ENCODE measurements around the gene FRMD8. TPM values are rescaled to one million over a fixed set of nuclear protein-coding genes. Genes with fewer than 3 reads are reported as not detected.

Gene FRMD8
- total and polyA plus RNA-seq, 9 of the 15 experiments (the other 6 are each of a cell fraction or from before 2014, with no cell fraction given) = 4.5 to 54.5 (median 15.8) TPM

DNA sequence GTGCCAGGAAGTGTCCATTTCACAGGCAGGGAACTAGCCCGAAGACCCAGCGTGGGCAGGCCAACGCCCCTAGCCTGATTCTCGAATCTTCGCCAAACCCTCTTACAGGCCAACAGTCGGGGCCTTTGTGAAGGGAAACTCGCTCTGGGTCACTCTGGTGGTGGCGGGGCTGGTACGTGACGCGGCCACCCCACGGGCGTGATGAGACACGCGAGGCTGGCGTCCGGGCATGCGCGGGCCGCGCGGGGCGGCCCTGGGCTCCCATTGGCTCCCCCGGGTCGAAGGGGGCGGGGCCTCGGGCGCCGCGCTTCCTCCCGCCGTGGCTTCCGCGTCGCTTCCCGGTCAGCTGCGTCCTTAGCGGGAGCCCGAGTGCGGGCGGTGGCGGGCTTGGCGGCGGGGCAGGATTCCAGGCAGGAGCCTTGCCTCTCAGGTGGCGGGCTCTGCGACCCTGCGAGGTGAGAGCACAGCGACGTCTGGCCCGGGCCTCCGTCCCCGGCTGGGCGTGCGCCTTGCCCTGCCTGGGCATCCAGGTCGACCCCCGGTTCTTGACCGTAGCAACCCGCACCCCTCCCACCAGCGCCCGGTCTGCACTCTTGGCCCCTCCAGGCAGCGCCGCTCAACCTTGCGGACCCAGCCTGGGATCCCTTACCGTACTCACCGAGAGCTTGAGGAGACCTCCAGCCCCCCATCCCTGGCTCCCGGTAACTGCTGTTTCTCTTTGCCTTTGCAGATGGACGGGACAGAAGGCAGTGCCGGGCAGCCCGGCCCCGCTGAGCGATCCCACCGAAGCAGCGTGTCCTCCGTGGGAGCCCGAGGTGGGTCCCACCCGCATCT is at the start of gene FRMD8 (continued):
- TF ChIP-seq FOS (IDR thresholded peaks at IDR 0.05; ENCODE audit: extremely low read depth, insufficient read length) = peak; percentile 29
- no peak for TF ChIP-seq POU5F1 (IDR thresholded peaks at IDR 0.05; ENCODE audit: borderline replicate concordance, low read depth, low read length, partially characterized antibody)
- TF ChIP-seq NCOA6 (IDR thresholded peaks at IDR 0.05) = no peak
- TF ChIP-seq TGIF2 (CRISPR knock-in tag; IDR thresholded peaks at IDR 0.05) = no peak; the same call in 1 of the 2 replicates
- TF ChIP-seq STAT5B (CRISPR knock-in tag; IDR thresholded peaks at IDR 0.05) = no peak
- TF ChIP-seq TAF15 (IDR thresholded peaks at IDR 0.05; ENCODE audit: low read depth, low read length) = no peak
- 0 out of 2 replicates have a peak, but pooled peaks have one; percentile 61 for TF ChIP-seq ZNF41 (CRISPR knock-in tag; conservative IDR thresholded peaks at IDR 0.05)
- no peak for TF ChIP-seq ZNF174 (CRISPR knock-in tag; IDR thresholded peaks at IDR 0.05)
- no peak for TF ChIP-seq BCOR (IDR thresholded peaks at IDR 0.05)
- peak in 1 of 3 experiments; percentile 41 for TF ChIP-seq YY1 (IDR thresholded peaks at IDR 0.05; ENCODE audit: borderline replicate concordance in 1 of 3, control insufficient read depth in 1 of 3, extremely low read depth in 1 of 3, insufficient read depth in 3 of 3, insufficient read length in 1 of 3, insufficient replicate concordance in 2 of 3, low read depth in 1 of 3, low read length in 2 of 3)
- 0 out of 2 replicates have a peak, but pooled peaks have one; percentile 63 for TF ChIP-seq ETV5 (CRISPR knock-in tag; IDR thresholded peaks at IDR 0.05; ENCODE audit: low read depth)
- TF ChIP-seq RBFOX2 (IDR thresholded peaks at IDR 0.05; ENCODE audit: low read depth, low read length) = peak; percentile 92
- no peak for TF ChIP-seq HMG20A (CRISPR knock-in tag; conservative IDR thresholded peaks at IDR 0.05)
- TF ChIP-seq NR3C1 (CRISPR knock-in tag; IDR thresholded peaks at IDR 0.05) = no peak
- TF ChIP-seq, protein P1, sequence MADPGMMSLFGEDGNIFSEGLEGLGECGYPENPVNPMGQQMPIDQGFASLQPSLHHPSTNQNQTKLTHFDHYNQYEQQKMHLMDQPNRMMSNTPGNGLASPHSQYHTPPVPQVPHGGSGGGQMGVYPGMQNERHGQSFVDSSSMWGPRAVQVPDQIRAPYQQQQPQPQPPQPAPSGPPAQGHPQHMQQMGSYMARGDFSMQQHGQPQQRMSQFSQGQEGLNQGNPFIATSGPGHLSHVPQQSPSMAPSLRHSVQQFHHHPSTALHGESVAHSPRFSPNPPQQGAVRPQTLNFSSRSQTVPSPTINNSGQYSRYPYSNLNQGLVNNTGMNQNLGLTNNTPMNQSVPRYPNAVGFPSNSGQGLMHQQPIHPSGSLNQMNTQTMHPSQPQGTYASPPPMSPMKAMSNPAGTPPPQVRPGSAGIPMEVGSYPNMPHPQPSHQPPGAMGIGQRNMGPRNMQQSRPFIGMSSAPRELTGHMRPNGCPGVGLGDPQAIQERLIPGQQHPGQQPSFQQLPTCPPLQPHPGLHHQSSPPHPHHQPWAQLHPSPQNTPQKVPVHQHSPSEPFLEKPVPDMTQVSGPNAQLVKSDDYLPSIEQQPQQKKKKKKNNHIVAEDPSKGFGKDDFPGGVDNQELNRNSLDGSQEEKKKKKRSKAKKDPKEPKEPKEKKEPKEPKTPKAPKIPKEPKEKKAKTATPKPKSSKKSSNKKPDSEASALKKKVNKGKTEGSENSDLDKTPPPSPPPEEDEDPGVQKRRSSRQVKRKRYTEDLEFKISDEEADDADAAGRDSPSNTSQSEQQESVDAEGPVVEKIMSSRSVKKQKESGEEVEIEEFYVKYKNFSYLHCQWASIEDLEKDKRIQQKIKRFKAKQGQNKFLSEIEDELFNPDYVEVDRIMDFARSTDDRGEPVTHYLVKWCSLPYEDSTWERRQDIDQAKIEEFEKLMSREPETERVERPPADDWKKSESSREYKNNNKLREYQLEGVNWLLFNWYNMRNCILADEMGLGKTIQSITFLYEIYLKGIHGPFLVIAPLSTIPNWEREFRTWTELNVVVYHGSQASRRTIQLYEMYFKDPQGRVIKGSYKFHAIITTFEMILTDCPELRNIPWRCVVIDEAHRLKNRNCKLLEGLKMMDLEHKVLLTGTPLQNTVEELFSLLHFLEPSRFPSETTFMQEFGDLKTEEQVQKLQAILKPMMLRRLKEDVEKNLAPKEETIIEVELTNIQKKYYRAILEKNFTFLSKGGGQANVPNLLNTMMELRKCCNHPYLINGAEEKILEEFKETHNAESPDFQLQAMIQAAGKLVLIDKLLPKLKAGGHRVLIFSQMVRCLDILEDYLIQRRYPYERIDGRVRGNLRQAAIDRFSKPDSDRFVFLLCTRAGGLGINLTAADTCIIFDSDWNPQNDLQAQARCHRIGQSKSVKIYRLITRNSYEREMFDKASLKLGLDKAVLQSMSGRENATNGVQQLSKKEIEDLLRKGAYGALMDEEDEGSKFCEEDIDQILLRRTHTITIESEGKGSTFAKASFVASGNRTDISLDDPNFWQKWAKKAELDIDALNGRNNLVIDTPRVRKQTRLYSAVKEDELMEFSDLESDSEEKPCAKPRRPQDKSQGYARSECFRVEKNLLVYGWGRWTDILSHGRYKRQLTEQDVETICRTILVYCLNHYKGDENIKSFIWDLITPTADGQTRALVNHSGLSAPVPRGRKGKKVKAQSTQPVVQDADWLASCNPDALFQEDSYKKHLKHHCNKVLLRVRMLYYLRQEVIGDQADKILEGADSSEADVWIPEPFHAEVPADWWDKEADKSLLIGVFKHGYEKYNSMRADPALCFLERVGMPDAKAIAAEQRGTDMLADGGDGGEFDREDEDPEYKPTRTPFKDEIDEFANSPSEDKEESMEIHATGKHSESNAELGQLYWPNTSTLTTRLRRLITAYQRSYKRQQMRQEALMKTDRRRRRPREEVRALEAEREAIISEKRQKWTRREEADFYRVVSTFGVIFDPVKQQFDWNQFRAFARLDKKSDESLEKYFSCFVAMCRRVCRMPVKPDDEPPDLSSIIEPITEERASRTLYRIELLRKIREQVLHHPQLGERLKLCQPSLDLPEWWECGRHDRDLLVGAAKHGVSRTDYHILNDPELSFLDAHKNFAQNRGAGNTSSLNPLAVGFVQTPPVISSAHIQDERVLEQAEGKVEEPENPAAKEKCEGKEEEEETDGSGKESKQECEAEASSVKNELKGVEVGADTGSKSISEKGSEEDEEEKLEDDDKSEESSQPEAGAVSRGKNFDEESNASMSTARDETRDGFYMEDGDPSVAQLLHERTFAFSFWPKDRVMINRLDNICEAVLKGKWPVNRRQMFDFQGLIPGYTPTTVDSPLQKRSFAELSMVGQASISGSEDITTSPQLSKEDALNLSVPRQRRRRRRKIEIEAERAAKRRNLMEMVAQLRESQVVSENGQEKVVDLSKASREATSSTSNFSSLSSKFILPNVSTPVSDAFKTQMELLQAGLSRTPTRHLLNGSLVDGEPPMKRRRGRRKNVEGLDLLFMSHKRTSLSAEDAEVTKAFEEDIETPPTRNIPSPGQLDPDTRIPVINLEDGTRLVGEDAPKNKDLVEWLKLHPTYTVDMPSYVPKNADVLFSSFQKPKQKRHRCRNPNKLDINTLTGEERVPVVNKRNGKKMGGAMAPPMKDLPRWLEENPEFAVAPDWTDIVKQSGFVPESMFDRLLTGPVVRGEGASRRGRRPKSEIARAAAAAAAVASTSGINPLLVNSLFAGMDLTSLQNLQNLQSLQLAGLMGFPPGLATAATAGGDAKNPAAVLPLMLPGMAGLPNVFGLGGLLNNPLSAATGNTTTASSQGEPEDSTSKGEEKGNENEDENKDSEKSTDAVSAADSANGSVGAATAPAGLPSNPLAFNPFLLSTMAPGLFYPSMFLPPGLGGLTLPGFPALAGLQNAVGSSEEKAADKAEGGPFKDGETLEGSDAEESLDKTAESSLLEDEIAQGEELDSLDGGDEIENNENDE (IDR thresholded peaks at IDR 0.05; ENCODE audit: low read depth, low read length) = no peak
- peak; percentile 41; the same call in 1 of the 2 replicates for TF ChIP-seq JUN (IDR thresholded peaks at IDR 0.05; ENCODE audit: borderline replicate concordance, low read depth, low read length)
- TF ChIP-seq JUN (CRISPR knock-in tag; IDR thresholded peaks at IDR 0.05; ENCODE audit: borderline replicate concordance) = peak; percentile 75; the same call in 1 of the 2 replicates

Data from K562 (cell line).